Breast epithelium (tissue), 4 donors: ENCODE measurements around the gene PFDN1. TPM values are rescaled to one million over a fixed set of nuclear protein-coding genes. Genes with fewer than 3 reads are reported as not detected.

ENCODE experiments used
- DNase-seq, 2 donors: peaks; one replicate each; pipeline ENCODE4 v3.0.0-alpha.2; 2019; ENCODE audit warnings: low spot score in 2 of 2
- H3K27ac ChIP-seq, 2 donors: fragments of 200-600 bp; sonication (generic) in 1 of 2; one replicate each; pipeline ENCODE4 v1.5.1; 2016 to 2019; ENCODE audit warnings: mild to moderate bottlenecking in 1 of 2
- H3K27me3 ChIP-seq, 2 donors: fragments of 200-600 bp; sonication (generic) in 1 of 2; one replicate each; pipeline versions ENCODE4 v1.5.1 to v1.6.0; 2017 to 2019; ENCODE audit warnings: control low read depth in 1 of 2, mild to moderate bottlenecking in 1 of 2
- H3K36me3 ChIP-seq: fragments of 200-600 bp; one replicate; pipeline ENCODE4 v1.5.1; 2019
- H3K4me1 ChIP-seq, 2 donors: fragments of 200-600 bp; sonication (generic); one replicate each; pipeline ENCODE4 v1.5.1; 2016 to 2019; ENCODE audit warnings: control low read depth in 1 of 2
- H3K4me3 ChIP-seq, 3 donors: fragments of 200-600 bp; sonication (generic); 1 replicate in 2 of 3; 2 replicates in 1 of 3; pipeline ENCODE4 v1.5.1; 2016 to 2019; ENCODE audit warnings: mild to moderate bottlenecking in 3 of 3, moderate library complexity in 2 of 3
- H3K9me3 ChIP-seq, 2 donors: fragments of 200-600 bp; sonication (generic) in 1 of 2; one replicate each; pipeline ENCODE4 v1.5.1; 2016 to 2019; ENCODE audit warnings: control low read depth in 1 of 2
- POLR2A ChIP-seq: fragments of 450-650 bp; IDR thresholded peaks from one replicate; pipeline ENCODE4 v1.6.1; 2016; ENCODE audit warnings: antibody characterized with exemption, mild to moderate bottlenecking, moderate library complexity
- POLR2AphosphoS5 ChIP-seq, 3 donors: sonication (generic); formaldehyde crosslinking; IDR thresholded peaks; one replicate each; pipeline ENCODE4 v1.6.1; 2017; ENCODE audit warnings: antibody characterized with exemption in 3 of 3
- intact Hi-C: fragments of 100-400 bp; cut with DNase I; formaldehyde crosslinking; loops from one replicate; pipeline ENCODE4 v1.15.1; 2023; ENCODE audit warnings: low total_unique reads
- total RNA-seq, 3 donors: library from RNA; depleted of rRNA; stranded (reverse); fragments of >200 nt; gene quantifications; one replicate each; pipeline ENCODE4 v1.1.0, GENCODE V29; 2016
- TF ChIP-seq, protein P1 (sequence below), 3 donors: fragments of 450-650 bp; IDR thresholded peaks; one replicate each; pipeline ENCODE4 v1.5.1; 2016 to 2017; ENCODE audit warnings: antibody characterized with exemption in 3 of 3, mild to moderate bottlenecking in 3 of 3, moderate library complexity in 3 of 3

PFDN1 gene
- total RNA-seq, 3 donors from 2014 or later = 72.2 to 93.4 (median 86.3) TPM

DNA sequence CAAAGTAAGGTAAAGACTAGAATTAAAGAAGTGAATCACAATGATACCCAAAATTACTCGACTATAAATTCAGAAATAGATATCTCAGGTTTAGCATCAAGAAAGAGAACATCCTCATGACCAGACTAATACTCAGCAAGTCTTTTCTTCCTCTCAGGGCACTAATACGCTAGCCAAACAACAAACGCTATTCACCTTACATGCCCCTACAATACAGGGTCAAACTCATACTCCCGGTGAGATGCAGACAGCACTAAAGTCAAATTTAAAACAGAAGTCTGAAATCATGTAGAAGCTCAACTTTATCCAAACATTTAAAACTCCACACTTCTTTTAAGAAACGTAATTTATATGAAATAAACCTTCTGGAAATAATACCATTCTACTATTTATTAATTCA lies 5.6 kb downstream of the PFDN1 start:
- TF ChIP-seq POLR2AphosphoS5 (IDR thresholded peaks at IDR 0.05) (no peak), POLR2A (no peak)
- TF ChIP-seq, protein P1, sequence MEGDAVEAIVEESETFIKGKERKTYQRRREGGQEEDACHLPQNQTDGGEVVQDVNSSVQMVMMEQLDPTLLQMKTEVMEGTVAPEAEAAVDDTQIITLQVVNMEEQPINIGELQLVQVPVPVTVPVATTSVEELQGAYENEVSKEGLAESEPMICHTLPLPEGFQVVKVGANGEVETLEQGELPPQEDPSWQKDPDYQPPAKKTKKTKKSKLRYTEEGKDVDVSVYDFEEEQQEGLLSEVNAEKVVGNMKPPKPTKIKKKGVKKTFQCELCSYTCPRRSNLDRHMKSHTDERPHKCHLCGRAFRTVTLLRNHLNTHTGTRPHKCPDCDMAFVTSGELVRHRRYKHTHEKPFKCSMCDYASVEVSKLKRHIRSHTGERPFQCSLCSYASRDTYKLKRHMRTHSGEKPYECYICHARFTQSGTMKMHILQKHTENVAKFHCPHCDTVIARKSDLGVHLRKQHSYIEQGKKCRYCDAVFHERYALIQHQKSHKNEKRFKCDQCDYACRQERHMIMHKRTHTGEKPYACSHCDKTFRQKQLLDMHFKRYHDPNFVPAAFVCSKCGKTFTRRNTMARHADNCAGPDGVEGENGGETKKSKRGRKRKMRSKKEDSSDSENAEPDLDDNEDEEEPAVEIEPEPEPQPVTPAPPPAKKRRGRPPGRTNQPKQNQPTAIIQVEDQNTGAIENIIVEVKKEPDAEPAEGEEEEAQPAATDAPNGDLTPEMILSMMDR (IDR thresholded peaks at IDR 0.05) = no peak
- H3K27ac ChIP-seq = no peak overlapping the region
- DNase-seq = no peak
- H3K27me3 ChIP-seq = no peaks in the 10 kb centered on the region
- intact Hi-C loops = no loop called here
- no peaks in the 10 kb centered on the region for H3K36me3 ChIP-seq
- H3K4me1 ChIP-seq = peaks cover 0 to 16% of the 10 kb centered on the region in 2 donors
- H3K4me3 ChIP-seq = no peak overlapping the region
- no peaks in the 10 kb centered on the region for H3K9me3 ChIP-seq

GRCh38 chr5:140296289-140296688 lies 6.6 kb downstream of the PFDN1 start:
- peak overlapping the region in 1 of 2 donors; percentile 29 for H3K27ac ChIP-seq
- intact Hi-C loops = no loop called here
- no peak for DNase-seq
- H3K4me3 ChIP-seq = no peak overlapping the region
- no peaks in the 10 kb centered on the region for H3K9me3 ChIP-seq
- H3K4me1 ChIP-seq = peaks cover 0 to 10% of the 10 kb centered on the region in 2 donors
- no peaks in the 10 kb centered on the region for H3K36me3 ChIP-seq
- no peaks in the 10 kb centered on the region for H3K27me3 ChIP-seq
- no peak for TF ChIP-seq POLR2A
- TF ChIP-seq, protein P1 (IDR thresholded peaks at IDR 0.05) = no peak
- no peak for TF ChIP-seq POLR2AphosphoS5 (IDR thresholded peaks at IDR 0.05)

DNA sequence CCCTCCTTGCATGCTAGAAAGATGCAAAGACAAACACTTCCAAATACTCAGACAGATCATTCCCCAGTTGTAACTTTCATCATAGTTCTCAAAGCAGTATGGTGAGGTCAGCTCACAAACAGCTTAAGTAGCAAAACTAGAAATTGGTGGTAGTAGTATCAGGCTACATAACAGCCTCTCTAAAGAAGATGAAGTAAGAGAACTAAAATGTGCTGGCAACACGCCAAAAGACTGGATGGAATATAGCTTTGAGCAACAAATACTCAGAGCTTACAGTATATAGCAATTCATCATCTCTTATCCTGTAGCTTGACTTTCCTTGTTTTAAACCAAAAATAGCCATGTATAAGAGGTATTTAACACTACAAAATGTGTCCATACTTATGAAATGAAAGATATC lies 7.5 kb downstream of the PFDN1 start:
- no peaks in the 10 kb centered on the region for H3K27me3 ChIP-seq
- H3K4me3 ChIP-seq = no peak overlapping the region
- TF ChIP-seq POLR2A (no peak), POLR2AphosphoS5 (IDR thresholded peaks at IDR 0.05) (no peak)
- TF ChIP-seq, protein P1 (IDR thresholded peaks at IDR 0.05) = no peak
- intact Hi-C loops = no loop called here
- H3K27ac ChIP-seq = peak overlapping the region in 1 of 2 donors; percentile 9
- H3K9me3 ChIP-seq = no peaks in the 10 kb centered on the region
- DNase-seq = no peak
- H3K36me3 ChIP-seq = no peaks in the 10 kb centered on the region
- H3K4me1 ChIP-seq = peaks cover 0 to 10% of the 10 kb centered on the region in 2 donors

DNA sequence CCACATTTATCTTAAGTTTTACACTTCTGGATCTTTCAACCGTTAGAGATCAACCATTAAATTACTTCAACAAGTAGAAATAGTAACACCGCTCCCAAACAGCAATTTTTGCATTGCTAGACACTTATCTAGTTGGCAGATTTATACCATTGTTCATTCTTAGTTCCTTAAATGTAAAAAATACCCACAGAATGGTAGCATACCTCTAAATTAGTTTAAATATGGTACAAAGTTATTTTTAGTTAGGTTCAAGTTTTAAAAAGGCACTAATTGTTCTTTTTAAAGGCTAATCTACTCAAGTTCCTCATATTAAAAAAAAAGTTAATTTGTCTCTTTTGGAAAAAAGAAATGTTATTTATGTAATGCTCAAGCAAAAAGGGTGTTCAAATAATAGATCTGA lies 8.1 kb downstream of the PFDN1 start:
- H3K4me1 ChIP-seq = peaks cover 0 to 10% of the 10 kb centered on the region in 2 donors
- TF ChIP-seq POLR2AphosphoS5 (IDR thresholded peaks at IDR 0.05) (no peak), POLR2A (no peak)
- TF ChIP-seq, protein P1 (IDR thresholded peaks at IDR 0.05) = no peak
- intact Hi-C loops = no loop called here
- H3K27me3 ChIP-seq = no peaks in the 10 kb centered on the region
- H3K36me3 ChIP-seq = no peaks in the 10 kb centered on the region
- H3K27ac ChIP-seq = peak overlapping the region in 1 of 2 donors; percentile 26
- DNase-seq = no peak
- no peaks in the 10 kb centered on the region for H3K9me3 ChIP-seq
- H3K4me3 ChIP-seq = no peak overlapping the region

GRCh38 chr5:140293849-140294100 lies 9.1 kb downstream of the PFDN1 start:
- TF ChIP-seq POLR2A (no peak), POLR2AphosphoS5 (IDR thresholded peaks at IDR 0.05) (no peak)
- TF ChIP-seq, protein P1 (IDR thresholded peaks at IDR 0.05) = no peak

More at GRCh38 chr5:140293849-140294100, 9.1 kb downstream of the PFDN1 start:
- intact Hi-C loops = no loop called here
- Histone ChIP-seq H3K36me3 (no peaks in the 10 kb centered on the region), H3K27ac (peak overlapping the region in 1 of 2 donors; percentile 33), H3K4me1 (peaks cover 0 to 10% of the 10 kb centered on the region in 2 donors), H3K27me3 (no peaks in the 10 kb centered on the region), H3K9me3 (no peaks in the 10 kb centered on the region), H3K4me3 (no peak overlapping the region)
- DNase-seq = no peak
